Measurements from ENCODE around the gene PPIP5K1. TPM values are rescaled to one million over a fixed set of nuclear protein-coding genes. Genes with fewer than 3 reads are reported as not detected.
A peak's percentile ranks its signal among the peaks of the same experiment; 100 is the strongest.

PPIP5K1 gene
- total RNA-seq, 4 donors from 2014 or later: 22.6 to 57.9 (median 40.4) TPM

DNA sequence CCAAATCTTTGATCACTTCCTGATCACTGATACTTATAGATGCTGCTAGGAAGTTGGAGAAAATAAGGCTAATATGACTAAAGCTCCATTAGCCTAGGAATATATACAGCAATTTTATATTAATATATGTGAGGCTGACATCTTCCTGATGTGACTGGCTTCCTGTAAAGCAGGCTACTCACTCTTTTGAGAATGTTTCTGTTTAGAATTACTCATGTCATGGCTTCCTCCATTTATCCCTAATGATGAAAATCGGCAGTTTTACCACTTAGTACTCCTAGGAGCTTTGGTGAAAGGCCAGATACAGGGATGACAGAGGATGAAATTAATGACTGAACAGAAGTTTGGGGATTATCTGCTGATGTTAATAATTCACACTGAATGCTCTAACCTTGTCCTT is 76.5 kb downstream of the PPIP5K1 start:
- no peak for DNase-seq (ENCODE audit: low spot score in 2 of 2)
- no peak for TF ChIP-seq EP300 (IDR thresholded peaks at IDR 0.05)
- TF ChIP-seq, protein P1, sequence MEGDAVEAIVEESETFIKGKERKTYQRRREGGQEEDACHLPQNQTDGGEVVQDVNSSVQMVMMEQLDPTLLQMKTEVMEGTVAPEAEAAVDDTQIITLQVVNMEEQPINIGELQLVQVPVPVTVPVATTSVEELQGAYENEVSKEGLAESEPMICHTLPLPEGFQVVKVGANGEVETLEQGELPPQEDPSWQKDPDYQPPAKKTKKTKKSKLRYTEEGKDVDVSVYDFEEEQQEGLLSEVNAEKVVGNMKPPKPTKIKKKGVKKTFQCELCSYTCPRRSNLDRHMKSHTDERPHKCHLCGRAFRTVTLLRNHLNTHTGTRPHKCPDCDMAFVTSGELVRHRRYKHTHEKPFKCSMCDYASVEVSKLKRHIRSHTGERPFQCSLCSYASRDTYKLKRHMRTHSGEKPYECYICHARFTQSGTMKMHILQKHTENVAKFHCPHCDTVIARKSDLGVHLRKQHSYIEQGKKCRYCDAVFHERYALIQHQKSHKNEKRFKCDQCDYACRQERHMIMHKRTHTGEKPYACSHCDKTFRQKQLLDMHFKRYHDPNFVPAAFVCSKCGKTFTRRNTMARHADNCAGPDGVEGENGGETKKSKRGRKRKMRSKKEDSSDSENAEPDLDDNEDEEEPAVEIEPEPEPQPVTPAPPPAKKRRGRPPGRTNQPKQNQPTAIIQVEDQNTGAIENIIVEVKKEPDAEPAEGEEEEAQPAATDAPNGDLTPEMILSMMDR (IDR thresholded peaks at IDR 0.05): no peak
- no peak for TF ChIP-seq POLR2A (IDR thresholded peaks at IDR 0.05)
- Histone ChIP-seq H3K9me3 (no peaks in the 10 kb centered on the region), H3K27ac (peak overlapping the region in 2 of 4 donors; percentile 18 to 83), H3K36me3 (no peaks in the 10 kb centered on the region), H3K27me3 (no peaks in the 10 kb centered on the region), H3K4me1 (peaks cover 0 to 76% (median 33%) of the 10 kb centered on the region in 4 donors), H3K4me3 (no peak overlapping the region)
- 64 to 75% methylated on average over 1 of the region's 1 CpG for WGBS, 2 donors

DNA sequence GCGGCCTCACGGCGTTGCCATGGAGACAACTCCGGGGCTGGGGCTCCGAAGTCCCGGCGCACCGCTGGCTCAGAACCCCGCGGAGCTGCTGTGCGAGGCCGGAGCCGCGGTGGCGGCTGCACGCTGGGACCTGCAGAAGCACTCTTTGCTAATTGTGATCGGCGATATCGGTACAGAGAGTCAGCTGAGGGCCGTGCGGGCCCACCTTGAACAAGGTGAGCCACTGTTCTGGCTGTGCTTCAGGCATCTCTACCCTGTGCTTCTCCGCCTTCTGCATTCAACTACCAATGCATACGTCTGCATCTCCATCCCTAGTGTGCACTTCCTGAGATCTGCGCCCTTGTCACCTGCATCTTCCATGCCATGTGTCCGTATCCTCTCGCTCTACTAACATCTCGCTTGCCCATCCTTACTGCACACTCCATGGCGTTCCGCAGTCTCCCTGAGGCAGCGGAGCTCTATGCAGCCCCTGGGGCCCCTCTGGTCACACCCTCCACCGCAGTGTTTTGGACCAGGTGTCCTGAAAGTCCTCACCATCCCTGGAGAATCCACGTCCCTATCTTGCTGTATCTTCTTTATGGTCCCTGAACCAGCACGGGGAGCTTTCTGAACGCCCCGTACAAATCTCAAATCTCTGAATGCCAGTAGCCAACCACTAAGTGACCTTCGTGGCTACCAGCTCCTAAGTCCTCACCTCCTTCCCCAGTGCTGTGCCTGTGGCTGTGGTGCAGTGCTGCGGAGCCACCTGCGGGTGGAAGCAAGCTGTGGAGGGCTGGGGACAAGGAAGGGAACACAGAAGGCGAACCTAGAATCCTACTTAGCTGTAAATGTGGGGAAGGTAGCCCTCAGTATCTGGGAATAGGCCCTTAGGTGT is 78.8 kb downstream of the PPIP5K1 start:
- Histone ChIP-seq H3K4me3 (peak overlapping the region; percentile 45 to 69 (median 65)), H3K4me1 (peaks cover 0 to 60% (median 27%) of the 10 kb centered on the region in 4 donors), H3K9me3 (no peaks in the 10 kb centered on the region), H3K27ac (peak overlapping the region in 3 of 4 donors; percentile 52 to 93 (median 77)), H3K36me3 (no peaks in the 10 kb centered on the region), H3K27me3 (no peaks in the 10 kb centered on the region)
- 9% methylated on average over 38 of the region's 39 CpGs for WGBS, 2 donors
- DNase-seq (ENCODE audit: low spot score in 2 of 2): no peak
- no peak for TF ChIP-seq EP300 (IDR thresholded peaks at IDR 0.05)
- peak in 1 of 2 donors; percentile 52 for TF ChIP-seq POLR2A (IDR thresholded peaks at IDR 0.05)
- TF ChIP-seq, protein P1 (IDR thresholded peaks at IDR 0.05): peak in 1 of 5 experiments; percentile 12

DNA sequence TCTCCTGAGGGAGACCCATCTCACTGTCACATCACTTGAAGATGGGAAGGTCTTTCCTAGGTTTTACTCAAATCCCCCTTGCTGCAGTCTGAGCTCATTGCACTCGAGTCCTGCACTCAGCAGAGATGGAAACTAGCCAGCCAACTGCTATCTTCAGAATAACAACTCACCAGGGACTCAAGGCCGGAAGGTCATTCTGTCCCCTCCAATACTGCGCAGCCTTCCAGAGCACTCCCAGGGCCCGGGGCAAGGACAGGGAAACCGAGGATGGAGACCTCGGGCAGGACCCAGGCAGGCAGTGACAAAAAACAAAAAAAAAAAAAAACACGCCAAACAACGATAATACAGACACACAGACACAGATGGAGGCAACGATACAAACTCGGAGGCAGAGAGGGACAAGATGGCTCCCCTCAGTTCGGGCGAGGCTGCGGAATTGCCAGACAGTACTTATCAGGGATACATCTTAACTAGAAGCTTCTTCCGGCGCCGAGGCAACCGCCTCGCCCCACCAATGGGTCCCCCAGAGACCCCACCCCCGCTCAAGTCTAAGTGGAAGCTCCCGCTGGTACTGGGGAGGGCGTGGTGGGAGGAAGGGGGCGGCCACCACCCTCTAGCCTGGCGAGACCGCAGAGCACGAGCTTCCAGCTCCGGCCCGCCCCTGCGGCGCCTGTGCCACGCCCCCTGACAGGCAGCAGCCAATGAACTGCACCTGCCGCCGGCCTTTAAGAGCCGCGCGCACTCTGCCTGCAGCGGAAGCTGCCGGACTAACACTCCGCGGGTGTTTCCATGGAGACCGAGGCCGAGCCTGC is 79.6 kb downstream of the PPIP5K1 start:
- no peaks in the 10 kb centered on the region for H3K9me3 ChIP-seq
- peak overlapping the region; percentile 77 to 93 (median 86) for H3K27ac ChIP-seq
- DNase-seq (ENCODE audit: low spot score in 2 of 2): peak; percentile 95 to 97
- 0 to 2% methylated on average over 25 to 35 of the region's 41 CpGs for WGBS, 2 donors
- no peaks in the 10 kb centered on the region for H3K27me3 ChIP-seq
- H3K36me3 ChIP-seq: no peaks in the 10 kb centered on the region
- TF ChIP-seq POLR2A (IDR thresholded peaks at IDR 0.05) (peak; percentile 60 to 69), EP300 (IDR thresholded peaks at IDR 0.05) (peak; percentile 71 to 85)
- TF ChIP-seq, protein P1 (IDR thresholded peaks at IDR 0.05): peak in 4 of 5 experiments; percentile 14 to 59 (median 39)
- H3K4me3 ChIP-seq: peak overlapping the region; percentile 45 to 69 (median 65)
- H3K4me1 ChIP-seq: peaks cover 0 to 52% (median 28%) of the 10 kb centered on the region in 4 donors

DNA sequence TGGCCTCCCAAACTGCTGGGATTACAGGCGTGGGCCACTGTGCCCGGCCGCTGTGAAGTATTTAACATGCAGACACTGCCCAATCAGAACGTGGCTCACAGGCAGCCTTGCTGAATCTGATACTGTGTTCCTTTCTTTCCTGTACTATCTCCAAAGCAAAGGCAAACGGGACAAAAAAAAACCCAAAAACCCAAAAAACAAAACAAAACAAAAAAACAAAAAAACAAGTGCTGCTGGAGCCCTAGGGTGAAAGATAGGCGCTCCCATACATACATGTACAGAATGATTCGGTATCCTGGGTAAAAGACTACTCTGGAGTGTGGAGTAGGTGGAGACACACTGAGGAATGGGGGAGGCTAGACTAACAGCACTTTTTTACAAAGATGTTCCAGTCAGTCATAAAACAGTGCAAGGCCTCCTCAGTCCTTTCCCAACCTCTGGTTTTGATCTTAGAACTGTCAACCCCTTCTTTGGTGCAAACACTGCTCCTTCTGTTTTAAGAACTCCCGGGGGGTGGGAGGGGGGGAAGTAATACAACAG is 80.3 kb downstream of the PPIP5K1 start:
- H3K27ac ChIP-seq: peak overlapping the region; percentile 77 to 93 (median 86)
- WGBS, 2 donors: 14 to 23% methylated on average over 8 of the region's 8 CpGs
- DNase-seq (ENCODE audit: low spot score in 2 of 2): no peak
- H3K36me3 ChIP-seq: no peaks in the 10 kb centered on the region
- H3K4me3 ChIP-seq: peak overlapping the region; percentile 45 to 69 (median 65)
- TF ChIP-seq EP300 (IDR thresholded peaks at IDR 0.05) (no peak), POLR2A (IDR thresholded peaks at IDR 0.05) (no peak)
- TF ChIP-seq, protein P1 (IDR thresholded peaks at IDR 0.05): no peak
- no peaks in the 10 kb centered on the region for H3K27me3 ChIP-seq
- no peaks in the 10 kb centered on the region for H3K9me3 ChIP-seq
- H3K4me1 ChIP-seq: peaks cover 0 to 47% (median 26%) of the 10 kb centered on the region in 4 donors

All from tibial nerve (tissue), 4 donors.